ENCODE measurements around the gene ITGB5.
"Not testable (repeated sequence)": the region's sequence is repeated elsewhere in the genome, so short reads cannot be mapped to it uniquely, and the experiment has no call there.

ITGB5 gene

DNA sequence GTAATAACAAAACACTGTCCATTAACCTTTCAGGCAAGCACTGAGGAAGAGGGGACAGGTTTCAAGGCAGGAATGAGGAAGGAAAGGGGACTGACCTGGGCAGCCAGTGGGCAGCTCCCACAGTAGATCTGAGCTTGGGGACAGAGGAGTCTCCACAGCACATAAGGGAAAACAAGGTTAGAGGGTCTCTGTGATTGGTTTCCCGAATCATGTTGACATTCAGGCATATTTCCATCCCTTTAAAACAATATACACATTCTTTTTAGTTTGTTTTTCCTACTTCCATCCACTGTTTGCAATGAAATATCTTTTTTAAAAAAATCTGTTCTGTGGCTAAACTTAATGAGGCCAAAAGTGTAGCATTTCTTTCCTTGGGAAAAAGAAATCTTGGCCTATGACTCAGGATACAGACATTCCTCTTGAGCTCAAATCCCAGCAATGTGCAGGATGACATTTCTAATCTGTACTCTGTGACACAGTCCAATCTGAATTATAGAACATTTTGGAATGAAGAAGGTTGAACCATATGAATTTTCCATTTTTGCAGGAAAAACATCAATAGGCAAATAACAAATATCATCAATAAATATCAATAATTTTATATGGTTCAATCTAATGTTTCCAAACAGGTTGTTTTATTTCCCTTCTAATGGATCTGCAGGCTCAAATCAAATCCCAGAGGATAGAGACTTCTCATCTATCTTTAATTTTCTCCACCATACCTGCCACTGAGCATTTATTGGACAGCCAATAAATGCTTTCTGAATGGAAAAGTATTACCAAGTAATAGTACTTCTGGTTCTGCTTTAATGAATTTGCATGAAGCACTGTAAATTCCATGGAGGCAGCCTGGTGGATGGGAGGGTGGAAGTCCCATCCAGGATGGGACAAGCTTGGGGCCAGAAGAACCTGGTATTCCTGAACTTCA lies 54.1 kb downstream of the ITGB5 start:
- H3K27me3 ChIP-seq (ENCODE audit: low read depth, low read length), result no peaks in the 10 kb centered on the region
- peaks cover 29 to 33% of the 10 kb centered on the region in 2 donors for H3K4me1 ChIP-seq (ENCODE audit: control insufficient read depth in 1 of 2, insufficient read depth in 2 of 2, low read length in 2 of 2)
- no peaks in the 10 kb centered on the region for H3K36me3 ChIP-seq (ENCODE audit: control insufficient read depth in 1 of 2, insufficient read depth in 2 of 2, low read length in 2 of 2)
- no peak overlapping the region for H3K4me3 ChIP-seq (ENCODE audit: low read depth in 1 of 2, low read length in 2 of 2)
- H3K9me3 ChIP-seq (ENCODE audit: control insufficient read depth in 1 of 2, low read length in 2 of 2), result no peaks in the 10 kb centered on the region
- H3K27ac ChIP-seq (ENCODE audit: low read length), result peak overlapping the region; percentile 71

DNA sequence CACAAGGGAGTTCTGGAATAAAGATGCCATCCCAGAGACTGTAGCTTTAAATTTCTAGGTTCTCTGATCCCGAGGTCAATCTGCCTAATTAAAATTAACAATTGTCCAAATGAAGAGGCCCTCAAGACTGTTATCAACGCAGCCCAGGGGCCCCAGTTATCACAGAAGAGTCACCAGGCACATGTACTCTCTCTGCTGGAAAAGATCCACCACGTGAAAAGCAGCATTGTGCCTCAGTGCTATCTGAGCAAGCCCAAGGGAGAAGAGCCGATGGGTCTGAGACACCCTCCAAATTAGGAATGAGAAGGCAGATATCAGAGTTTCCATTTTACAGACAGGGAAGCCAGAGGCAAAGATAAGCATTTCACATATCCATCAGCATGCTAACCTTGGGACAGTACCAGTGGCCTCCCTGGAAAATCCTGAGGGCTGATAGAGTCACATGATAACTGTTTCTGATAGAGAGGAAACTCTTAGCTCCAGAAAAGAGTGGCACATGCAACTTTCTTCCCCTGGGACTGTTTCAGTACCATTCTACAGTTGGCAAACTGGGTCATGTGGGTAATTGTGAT lies 55.5 kb downstream of the ITGB5 start:
- Histone ChIP-seq H3K4me3 (ENCODE audit: low read depth in 1 of 2, low read length in 2 of 2) (no peak overlapping the region), H3K36me3 (ENCODE audit: control insufficient read depth in 1 of 2, insufficient read depth in 2 of 2, low read length in 2 of 2) (no peaks in the 10 kb centered on the region), H3K27ac (ENCODE audit: low read length) (peak overlapping the region; percentile 71), H3K27me3 (ENCODE audit: low read depth, low read length) (no peaks in the 10 kb centered on the region), H3K4me1 (ENCODE audit: control insufficient read depth in 1 of 2, insufficient read depth in 2 of 2, low read length in 2 of 2) (peaks cover 27 to 28% of the 10 kb centered on the region in 2 donors), H3K9me3 (ENCODE audit: control insufficient read depth in 1 of 2, low read length in 2 of 2) (no peaks in the 10 kb centered on the region)

- H3K4me3 ChIP-seq (ENCODE audit: low read depth in 1 of 2, low read length in 2 of 2), result no peak overlapping the region
- H3K27ac ChIP-seq (ENCODE audit: low read length), result peak overlapping the region; percentile 58
- no peaks in the 10 kb centered on the region for H3K36me3 ChIP-seq (ENCODE audit: control insufficient read depth in 1 of 2, insufficient read depth in 2 of 2, low read length in 2 of 2)
- H3K9me3 ChIP-seq (ENCODE audit: control insufficient read depth in 1 of 2, low read length in 2 of 2), result no peaks in the 10 kb centered on the region
- H3K4me1 ChIP-seq (ENCODE audit: control insufficient read depth in 1 of 2, insufficient read depth in 2 of 2, low read length in 2 of 2), result peaks cover 17 to 18% of the 10 kb centered on the region in 2 donors
- no peaks in the 10 kb centered on the region for H3K27me3 ChIP-seq (ENCODE audit: low read depth, low read length)
Observed at GRCh38 chr3:124829819-124830554, 57.2 kb downstream of the ITGB5 start.

- H3K4me3 ChIP-seq (ENCODE audit: low read depth in 1 of 2, low read length in 2 of 2), result no peak overlapping the region
- no peaks in the 10 kb centered on the region for H3K27me3 ChIP-seq (ENCODE audit: low read depth, low read length)
- no peaks in the 10 kb centered on the region for H3K9me3 ChIP-seq (ENCODE audit: control insufficient read depth in 1 of 2, low read length in 2 of 2)
- peak overlapping the region; percentile 58 for H3K27ac ChIP-seq (ENCODE audit: low read length)
- H3K4me1 ChIP-seq (ENCODE audit: control insufficient read depth in 1 of 2, insufficient read depth in 2 of 2, low read length in 2 of 2), result peaks cover 13 to 15% of the 10 kb centered on the region in 2 donors
- no peaks in the 10 kb centered on the region for H3K36me3 ChIP-seq (ENCODE audit: control insufficient read depth in 1 of 2, insufficient read depth in 2 of 2, low read length in 2 of 2)
Observed at GRCh38 chr3:124829178-124829818, 57.9 kb downstream of the ITGB5 start.

DNA sequence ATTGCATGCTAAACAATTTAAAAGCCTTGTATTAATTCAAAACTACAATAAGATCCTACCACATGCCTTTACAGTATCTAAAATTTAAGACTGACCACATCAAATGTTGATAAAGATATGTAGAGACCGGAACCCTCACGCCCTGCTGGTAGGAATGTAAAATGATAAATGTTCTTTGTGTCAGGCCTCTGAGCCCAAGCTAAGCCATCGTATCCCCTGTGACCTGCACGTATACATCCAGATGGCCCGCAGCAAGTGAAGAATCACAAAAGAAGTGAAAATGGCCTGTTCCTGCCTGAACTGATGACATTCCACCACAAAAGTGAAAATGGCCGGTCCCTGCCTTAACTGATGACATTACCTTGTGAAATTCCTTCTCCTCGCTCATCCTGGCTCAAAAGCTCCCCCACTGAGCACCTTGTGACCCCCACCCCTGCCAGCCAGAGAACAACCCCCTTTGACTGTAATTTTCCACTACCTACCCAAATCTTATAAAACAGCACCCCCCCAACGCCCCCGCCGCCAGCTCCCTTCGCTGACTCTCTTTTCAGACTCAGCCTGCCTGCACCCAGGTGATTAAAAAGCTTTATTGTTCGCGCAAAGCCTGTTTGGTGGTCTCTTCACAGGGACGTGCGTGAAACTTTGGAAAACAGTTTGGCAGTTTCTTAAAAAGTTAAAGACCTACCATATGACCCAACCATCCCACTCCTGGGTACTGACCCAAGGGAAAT lies 59.5 kb downstream of the ITGB5 start:
- not testable (repeated sequence) for H3K36me3 ChIP-seq (ENCODE audit: control insufficient read depth in 1 of 2, insufficient read depth in 2 of 2, low read length in 2 of 2); H3K9me3 ChIP-seq (ENCODE audit: control insufficient read depth in 1 of 2, low read length in 2 of 2); H3K4me3 ChIP-seq (ENCODE audit: low read depth in 1 of 2, low read length in 2 of 2); H3K27me3 ChIP-seq (ENCODE audit: low read depth, low read length)
- H3K27ac ChIP-seq (ENCODE audit: low read length), result peak overlapping the region; percentile 39
- H3K4me1 ChIP-seq (ENCODE audit: control insufficient read depth in 1 of 2, insufficient read depth in 2 of 2, low read length in 2 of 2), result peaks cover 13 to 15% of the 10 kb centered on the region in 2 donors

GRCh38 chr3:124826703-124827102 lies 60.5 kb downstream of the ITGB5 start:
- H3K4me1 ChIP-seq (ENCODE audit: control insufficient read depth in 1 of 2, insufficient read depth in 2 of 2, low read length in 2 of 2), result peaks cover 13 to 15% of the 10 kb centered on the region in 2 donors
- H3K27me3 ChIP-seq (ENCODE audit: low read depth, low read length), result no peaks in the 10 kb centered on the region
- no peaks in the 10 kb centered on the region for H3K36me3 ChIP-seq (ENCODE audit: control insufficient read depth in 1 of 2, insufficient read depth in 2 of 2, low read length in 2 of 2)
- peak overlapping the region; percentile 39 for H3K27ac ChIP-seq (ENCODE audit: low read length)
- H3K4me3 ChIP-seq (ENCODE audit: low read depth in 1 of 2, low read length in 2 of 2), result no peak overlapping the region
- no peaks in the 10 kb centered on the region for H3K9me3 ChIP-seq (ENCODE audit: control insufficient read depth in 1 of 2, low read length in 2 of 2)

- H3K36me3 ChIP-seq (ENCODE audit: control insufficient read depth in 1 of 2, insufficient read depth in 2 of 2, low read length in 2 of 2), result no peaks in the 10 kb centered on the region
- H3K27me3 ChIP-seq (ENCODE audit: low read depth, low read length), result no peaks in the 10 kb centered on the region
- H3K27ac ChIP-seq (ENCODE audit: low read length), result no peak overlapping the region
- peaks cover 8 to 15% of the 10 kb centered on the region in 2 donors for H3K4me1 ChIP-seq (ENCODE audit: control insufficient read depth in 1 of 2, insufficient read depth in 2 of 2, low read length in 2 of 2)
- no peaks in the 10 kb centered on the region for H3K9me3 ChIP-seq (ENCODE audit: control insufficient read depth in 1 of 2, low read length in 2 of 2)
- no peak overlapping the region for H3K4me3 ChIP-seq (ENCODE audit: low read depth in 1 of 2, low read length in 2 of 2)
Observed at GRCh38 chr3:124824286-124824915, 62.8 kb downstream of the ITGB5 start.

DNA sequence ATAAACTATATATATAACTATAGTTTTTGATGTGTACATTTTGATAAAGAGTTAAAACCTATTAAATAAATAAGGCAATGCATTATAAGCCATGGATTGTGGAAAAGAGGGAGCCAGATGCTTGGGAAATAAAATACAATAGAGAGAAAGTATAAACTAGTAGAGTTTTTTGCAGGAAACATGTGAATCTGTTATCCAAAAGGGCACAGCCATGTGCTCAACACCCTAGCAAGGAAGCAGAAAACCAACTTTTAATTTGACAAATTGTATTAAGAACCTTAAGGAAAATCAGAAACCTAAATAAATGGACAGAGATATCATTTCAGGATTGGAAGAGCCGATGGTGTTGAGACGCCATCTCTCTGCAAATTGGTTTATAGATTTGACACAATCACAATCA lies 63.5 kb downstream of the ITGB5 start:
- H3K4me3 ChIP-seq (ENCODE audit: low read depth in 1 of 2, low read length in 2 of 2), result no peak overlapping the region
- H3K4me1 ChIP-seq (ENCODE audit: control insufficient read depth in 1 of 2, insufficient read depth in 2 of 2, low read length in 2 of 2), result peaks cover 10 to 15% of the 10 kb centered on the region in 2 donors
- H3K9me3 ChIP-seq (ENCODE audit: control insufficient read depth in 1 of 2, low read length in 2 of 2), result no peaks in the 10 kb centered on the region
- H3K27me3 ChIP-seq (ENCODE audit: low read depth, low read length), result no peaks in the 10 kb centered on the region
- no peak overlapping the region for H3K27ac ChIP-seq (ENCODE audit: low read length)
- no peaks in the 10 kb centered on the region for H3K36me3 ChIP-seq (ENCODE audit: control insufficient read depth in 1 of 2, insufficient read depth in 2 of 2, low read length in 2 of 2)

DNA sequence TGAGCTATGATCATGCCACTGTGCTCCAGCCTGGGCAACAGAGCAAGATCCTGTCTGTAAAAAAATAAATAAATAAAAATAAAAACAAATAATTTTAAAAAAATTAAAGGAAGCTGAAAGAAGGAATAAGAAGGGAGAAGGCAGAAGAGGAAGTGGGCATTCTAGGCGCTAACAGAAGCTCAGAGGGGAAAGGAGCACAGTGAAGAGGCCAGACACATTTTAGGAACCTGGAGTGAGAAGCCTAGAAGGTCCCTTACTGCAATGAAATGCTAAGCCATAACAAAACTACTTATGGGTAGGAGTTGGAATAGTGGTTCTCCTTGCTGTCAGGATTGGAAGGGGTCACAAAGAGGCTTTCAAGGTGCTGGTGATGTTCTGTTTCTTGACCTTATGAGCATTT lies 64.0 kb downstream of the ITGB5 start:
- no peak overlapping the region for H3K27ac ChIP-seq (ENCODE audit: low read length)
- peaks cover 10 to 15% of the 10 kb centered on the region in 2 donors for H3K4me1 ChIP-seq (ENCODE audit: control insufficient read depth in 1 of 2, insufficient read depth in 2 of 2, low read length in 2 of 2)
- H3K27me3 ChIP-seq (ENCODE audit: low read depth, low read length), result no peaks in the 10 kb centered on the region
- no peak overlapping the region for H3K4me3 ChIP-seq (ENCODE audit: low read depth in 1 of 2, low read length in 2 of 2)
- no peaks in the 10 kb centered on the region for H3K36me3 ChIP-seq (ENCODE audit: control insufficient read depth in 1 of 2, insufficient read depth in 2 of 2, low read length in 2 of 2)
- H3K9me3 ChIP-seq (ENCODE audit: control insufficient read depth in 1 of 2, low read length in 2 of 2), result no peaks in the 10 kb centered on the region

- Histone ChIP-seq H3K4me3 (ENCODE audit: low read depth in 1 of 2, low read length in 2 of 2) (no peak overlapping the region), H3K9me3 (ENCODE audit: control insufficient read depth in 1 of 2, low read length in 2 of 2) (no peaks in the 10 kb centered on the region), H3K27ac (ENCODE audit: low read length) (no peak overlapping the region), H3K27me3 (ENCODE audit: low read depth, low read length) (no peaks in the 10 kb centered on the region), H3K4me1 (ENCODE audit: control insufficient read depth in 1 of 2, insufficient read depth in 2 of 2, low read length in 2 of 2) (peaks cover 5% of the 10 kb centered on the region in 2 donors), H3K36me3 (ENCODE audit: control insufficient read depth in 1 of 2, insufficient read depth in 2 of 2, low read length in 2 of 2) (peaks cover 9 to 11% of the 10 kb centered on the region in 2 donors)
Observed at GRCh38 chr3:124821356-124821755, 65.8 kb downstream of the ITGB5 start.
